Activated CD4-positive, alpha-beta T cell treated with anti-CD3 and anti-CD28 coated beads for 24 hours (primary cell): ENCODE measurements around the gene PIGX.
"Not testable (repeated sequence)": the region's sequence is repeated elsewhere in the genome, so short reads cannot be mapped to it uniquely, and the experiment has no call there.

Experiments used
- DNase-seq, 2 donors: peaks; one replicate each; pipeline ENCODE4 v3.0.0-alpha.2; 2020; ENCODE audit warnings: low read depth in 2 of 2

The PIGX gene

DNA sequence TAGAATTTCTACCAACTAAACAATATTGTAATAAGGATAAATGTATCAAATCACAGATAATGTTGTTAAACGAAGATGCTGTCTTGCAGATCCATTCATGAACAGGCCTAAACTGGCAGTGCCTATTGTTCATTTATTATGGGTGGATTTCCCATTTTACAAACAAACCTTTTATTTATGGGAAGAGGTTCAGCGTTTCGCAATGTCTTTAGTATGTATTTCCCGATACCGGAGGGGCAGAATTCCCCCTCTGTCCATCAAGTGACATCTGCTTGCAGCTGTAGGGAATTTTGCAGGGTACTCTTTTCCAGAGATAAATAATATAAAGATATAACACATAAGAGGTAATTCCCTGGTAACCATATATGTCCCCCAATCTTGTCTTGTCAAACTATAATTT is 5.8 kb upstream of the PIGX start:
- no peak for DNase-seq

GRCh38 chr3:196706731-196707130 is 5.4 kb upstream of the PIGX start:
- DNase-seq = no peak

GRCh38 chr3:196707566-196707965 is 4.6 kb upstream of the PIGX start:
- DNase-seq = no peak

GRCh38 chr3:196708467-196708866 is 3.7 kb upstream of the PIGX start:
- DNase-seq = no peak

DNA sequence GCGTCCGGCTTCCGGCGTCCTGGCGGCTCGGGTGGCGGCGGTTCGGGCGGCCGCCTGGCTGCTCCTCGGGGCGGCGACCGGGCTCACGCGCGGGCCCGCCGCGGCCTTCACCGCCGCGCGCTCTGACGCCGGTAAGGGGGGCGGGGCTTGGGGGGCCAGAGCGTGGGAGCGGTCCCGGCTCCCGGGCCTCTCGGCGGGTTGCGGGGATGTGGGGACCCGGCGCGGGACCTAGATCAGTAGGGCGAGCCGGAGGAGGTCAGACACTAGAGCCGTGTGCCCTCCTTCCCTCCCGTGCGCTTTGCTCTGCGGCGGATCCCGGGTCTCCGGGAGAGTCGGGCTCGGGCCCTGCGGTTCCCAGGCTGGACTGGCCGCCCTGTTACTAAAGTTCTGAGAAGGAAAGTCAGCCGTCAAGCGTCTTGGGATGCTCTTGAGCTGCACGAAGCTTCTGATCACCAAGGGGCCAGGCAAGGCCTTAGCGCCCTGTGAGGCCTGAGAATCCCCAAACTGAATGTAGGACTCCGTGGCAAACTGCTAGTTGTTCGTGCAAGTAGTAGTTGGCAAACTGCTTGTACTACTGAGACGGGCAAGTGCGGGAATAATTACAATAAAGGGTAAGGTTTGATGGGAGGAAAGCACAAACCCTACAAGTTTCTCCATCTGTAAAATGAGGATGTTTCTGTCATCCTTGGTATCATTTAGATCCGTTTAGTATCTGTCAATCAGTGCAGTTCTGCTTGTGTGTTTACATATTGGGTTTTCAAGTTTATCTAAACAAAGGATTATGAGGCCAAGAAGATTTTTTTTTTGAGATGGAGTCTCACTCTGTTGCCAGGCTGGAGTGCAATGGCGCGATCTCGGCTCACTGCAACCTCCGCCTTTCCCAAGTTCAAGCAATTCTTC is 587 bp downstream of the PIGX start:
- DNase-seq = peak; percentile 55 to 60

GRCh38 chr3:196717162-196717561 is 5.0 kb downstream of the PIGX start:
- DNase-seq = not testable (repeated sequence)

DNA sequence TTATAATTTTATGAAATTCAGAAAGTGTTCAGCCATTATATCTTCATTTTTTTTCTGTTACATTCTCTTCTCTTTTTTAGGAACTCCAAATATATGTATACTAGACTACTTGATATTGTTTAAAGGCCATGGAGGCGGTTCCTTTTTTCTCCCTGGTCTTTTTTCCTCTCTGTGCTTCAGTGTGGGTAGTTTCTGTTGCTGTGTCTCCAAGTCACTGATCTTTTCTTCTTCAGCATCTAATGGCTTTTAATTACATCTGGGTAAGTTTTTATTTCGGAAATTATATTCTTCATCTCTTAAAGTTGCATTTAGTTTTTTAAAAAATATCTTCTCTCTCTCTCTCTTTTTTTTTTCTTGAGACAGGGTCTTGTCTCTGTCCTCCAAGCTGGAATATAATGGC is 8.9 kb downstream of the PIGX start:
- DNase-seq = no peak

GRCh38 chr3:196726788-196727675 is 14.9 kb downstream of the PIGX start:
- DNase-seq = no peak

- DNase-seq = no peak
Measured at GRCh38 chr3:196735751-196736150, 23.6 kb downstream of the PIGX start.

DNA sequence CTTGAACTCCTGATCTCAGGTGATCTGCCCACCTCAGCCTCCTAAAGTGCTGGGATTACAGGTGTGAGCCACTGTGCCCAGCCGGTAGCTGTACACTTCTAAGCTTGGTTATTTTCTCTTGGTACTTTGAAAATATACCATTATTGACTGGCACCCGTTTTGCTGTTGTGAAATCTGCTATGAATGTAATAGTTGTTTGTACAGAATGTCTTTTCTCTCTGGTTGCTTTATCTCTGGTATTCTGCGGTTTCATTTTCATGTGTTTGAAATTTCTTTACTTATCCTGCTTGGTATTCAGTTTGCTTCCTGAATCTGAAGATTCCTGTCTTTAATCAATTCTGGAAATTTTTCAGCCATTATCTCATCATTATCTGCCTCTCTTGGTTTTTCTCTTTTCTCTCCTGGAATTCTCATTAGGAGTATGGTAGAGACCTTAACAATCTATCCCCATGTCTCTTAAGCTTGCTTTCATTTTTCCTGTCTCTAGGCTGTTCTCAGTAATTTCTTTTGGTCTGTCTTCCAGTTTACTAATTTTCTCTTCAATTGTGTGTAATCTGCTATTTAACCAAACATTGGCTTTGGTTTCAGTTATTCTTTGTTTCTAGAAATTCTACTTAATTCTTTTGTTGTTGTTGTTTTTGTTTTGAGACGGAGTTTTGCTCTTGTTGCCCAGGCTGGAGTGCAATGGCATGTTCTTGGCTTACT is 24.6 kb downstream of the PIGX start:
- DNase-seq = no peak

GRCh38 chr3:196737655-196738054 is 25.5 kb downstream of the PIGX start:
- DNase-seq = no peak

DNA sequence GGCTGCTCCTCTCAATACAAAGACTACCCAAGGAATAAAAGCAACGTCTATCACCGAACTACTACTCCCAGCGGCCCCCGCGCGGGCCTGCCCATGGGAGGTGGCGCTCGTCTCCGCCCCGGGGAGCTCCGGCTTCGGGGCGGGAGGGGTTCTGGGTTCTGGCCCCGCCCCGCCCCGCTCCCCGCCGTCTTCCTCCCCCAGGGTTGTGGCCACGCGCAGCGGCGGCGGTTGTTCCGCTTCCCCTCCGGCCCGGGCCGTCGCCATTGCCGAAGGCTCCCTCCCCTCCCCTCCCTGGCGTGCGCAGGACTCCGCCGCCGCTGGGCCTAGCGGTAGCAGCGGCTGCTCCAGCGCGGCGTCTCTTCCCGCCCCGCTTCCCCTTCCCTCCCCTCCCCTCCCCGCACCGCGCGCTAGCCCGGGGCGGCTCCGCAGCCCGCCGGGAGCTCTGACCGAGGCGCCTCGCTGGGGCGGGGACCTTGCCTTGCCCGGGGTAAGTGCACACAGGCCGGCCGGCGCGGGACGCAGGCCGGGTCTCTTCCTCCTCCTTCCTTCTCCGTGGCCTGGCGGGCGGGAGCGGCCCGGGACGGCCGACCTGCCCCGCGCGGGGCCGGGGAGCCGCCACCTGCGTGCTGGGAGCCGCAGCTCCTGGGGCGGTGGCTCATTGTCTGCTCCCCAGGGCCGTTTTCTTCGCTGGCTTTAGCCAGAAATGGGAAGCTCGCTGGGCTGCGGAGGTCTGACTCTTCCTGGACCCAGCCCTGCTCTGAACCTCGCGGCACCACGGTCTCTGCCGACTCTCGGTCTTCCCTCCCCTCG is 27.7 kb downstream of the PIGX start, which contains the start of gene PAK2:
Gene PAK2, plus strand, starts transcription at position 187 of the 810 bp plus-strand sequence. CDS start 42,790 bp downstream, outside the sequence.
- DNase-seq = peak; percentile 84 to 86

GRCh38 chr3:196740481-196741248 is 28.5 kb downstream of the PIGX start:
- DNase-seq = peak in 1 of 2 donors; percentile 15

GRCh38 chr3:196741249-196741889 is 29.2 kb downstream of the PIGX start:
- no peak for DNase-seq

DNA sequence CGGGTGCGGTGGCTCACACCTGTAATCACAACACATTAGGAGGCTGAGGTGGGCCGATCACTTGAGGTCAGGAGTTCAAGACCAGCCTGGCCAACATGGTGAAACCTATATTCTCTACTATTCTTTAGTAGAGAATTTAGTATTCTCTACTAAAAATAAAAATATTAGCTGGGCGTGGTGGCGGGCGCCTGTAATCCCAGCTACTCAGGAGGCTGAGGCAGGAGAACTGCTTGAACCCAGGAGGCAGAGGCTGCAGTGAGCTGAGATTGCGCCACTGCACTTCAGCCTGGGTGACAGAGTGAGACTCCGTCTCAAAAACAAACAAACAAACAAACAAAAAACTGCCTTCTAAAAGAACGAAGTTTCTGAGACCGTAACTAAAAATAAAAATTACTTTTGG is 31.4 kb downstream of the PIGX start:
- not testable (repeated sequence) for DNase-seq

DNA sequence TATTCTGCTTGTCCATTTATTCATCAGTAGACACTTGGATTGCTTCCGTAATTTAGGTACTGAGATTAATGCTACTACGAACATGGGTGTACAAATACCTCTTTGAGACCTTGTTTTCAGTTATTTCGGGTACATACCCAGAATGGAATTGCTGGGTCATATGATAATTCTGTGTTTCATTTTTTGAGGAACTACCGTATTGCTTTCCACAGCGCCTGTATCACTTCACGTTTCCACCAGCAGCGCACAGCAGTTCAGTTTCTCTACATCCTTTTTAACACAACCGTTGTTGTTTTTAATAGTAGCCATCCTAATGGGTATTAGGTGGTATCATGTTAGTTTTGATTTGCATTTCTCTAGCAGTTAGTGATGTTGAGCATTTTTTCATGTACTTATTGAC is 36.9 kb downstream of the PIGX start:
- DNase-seq = no peak

GRCh38 chr3:196753201-196753600 is 41.0 kb downstream of the PIGX start:
- DNase-seq = no peak

GRCh38 chr3:196754091-196754981 is 42.2 kb downstream of the PIGX start:
- no peak for DNase-seq

DNA sequence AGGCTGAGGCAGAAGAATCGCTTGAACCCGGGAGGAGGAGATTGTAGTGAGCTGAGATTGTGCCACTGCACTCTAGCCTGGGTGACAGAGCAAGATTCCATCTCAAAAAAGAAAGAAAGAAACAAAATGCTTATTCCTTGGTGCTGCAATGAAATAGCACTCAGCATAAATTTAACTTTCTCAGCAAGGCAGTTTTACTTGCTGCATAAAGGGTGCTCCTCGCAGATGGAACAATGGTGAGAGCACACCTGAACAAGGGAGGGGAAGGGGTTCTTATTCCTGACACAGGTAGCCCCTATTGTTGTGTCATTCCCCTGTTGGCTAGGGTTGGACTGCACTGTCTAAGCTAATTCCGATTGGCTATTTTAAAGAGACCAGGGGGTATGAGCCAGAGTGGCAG is 44.6 kb downstream of the PIGX start:
- DNase-seq = no peak
